Measurements from ENCODE around the gene POLR2J. TPM values are rescaled to one million over a fixed set of nuclear protein-coding genes. Genes with fewer than 3 reads are reported as not detected.
"Not testable (repeated sequence)": the region's sequence is repeated elsewhere in the genome, so short reads cannot be mapped to it uniquely, and the experiment has no call there.

The POLR2J gene
- polyA plus RNA-seq (ENCODE audit: insufficient read length in 3 of 3): 10 to 100 TPM; 29.9 to 39.7 (median 38.6) TPM
- long read RNA-seq, donor 1, transcript POLR2J-201 (4 exons, 932 nt): major isoform, 76 of 83 reads
- long read RNA-seq, donor 1, partial matches to known transcripts: 7 of 83 reads
- long read RNA-seq, donor 1, other reads (novel, unspliced or antisense): 0 of 83 reads
- long read RNA-seq, donor 2, transcript POLR2J-201 (4 exons, 932 nt): major isoform, 100 of 100 reads
- long read RNA-seq, donor 2, partial matches to known transcripts: 0 of 100 reads
- long read RNA-seq, donor 2, other reads (novel, unspliced or antisense): 0 of 100 reads
- long read RNA-seq, donor 3, transcript POLR2J-201 (4 exons, 932 nt): major isoform, 73 of 81 reads
- long read RNA-seq, donor 3, partial matches to known transcripts: 8 of 81 reads
- long read RNA-seq, donor 3, other reads (novel, unspliced or antisense): 0 of 81 reads
- long read RNA-seq, donor 4, transcript POLR2J-201 (4 exons, 932 nt): major isoform, 113 of 145 reads
- long read RNA-seq, donor 4, partial matches to known transcripts: 27 of 145 reads
- long read RNA-seq, donor 4, other reads (novel, unspliced or antisense): 5 of 145 reads
- long read RNA-seq, donor 5, transcript POLR2J-201 (4 exons, 932 nt): major isoform, 59 of 59 reads
- long read RNA-seq, donor 5, partial matches to known transcripts: 0 of 59 reads
- long read RNA-seq, donor 5, other reads (novel, unspliced or antisense): 0 of 59 reads
- long read RNA-seq, donor 6, transcript POLR2J-201 (4 exons, 932 nt): major isoform, 77 of 87 reads
- long read RNA-seq, donor 6, partial matches to known transcripts: 10 of 87 reads
- long read RNA-seq, donor 6, other reads (novel, unspliced or antisense): 0 of 87 reads
- long read RNA-seq, donor 7, transcript POLR2J-201 (4 exons, 932 nt): major isoform, 96 of 113 reads
- long read RNA-seq, donor 7, partial matches to known transcripts: 17 of 113 reads
- long read RNA-seq, donor 7, other reads (novel, unspliced or antisense): 0 of 113 reads
- long read RNA-seq, donor 8, transcript POLR2J-201 (4 exons, 932 nt): major isoform, 34 of 34 reads
- long read RNA-seq, donor 8, partial matches to known transcripts: 0 of 34 reads
- long read RNA-seq, donor 8, other reads (novel, unspliced or antisense): 0 of 34 reads
- long read RNA-seq, donor 9, transcript POLR2J-201 (4 exons, 932 nt): major isoform, 115 of 162 reads
- long read RNA-seq, donor 9, partial matches to known transcripts: 42 of 162 reads
- long read RNA-seq, donor 9, other reads (novel, unspliced or antisense): 5 of 162 reads
- long read RNA-seq, donor 10, transcript POLR2J-201 (4 exons, 932 nt): major isoform, 59 of 65 reads
- long read RNA-seq, donor 10, partial matches to known transcripts: 6 of 65 reads
- long read RNA-seq, donor 10, other reads (novel, unspliced or antisense): 0 of 65 reads
- long read RNA-seq, donor 11, transcript POLR2J-201 (4 exons, 932 nt): major isoform, 75 of 89 reads
- long read RNA-seq, donor 11, partial matches to known transcripts: 14 of 89 reads
- long read RNA-seq, donor 11, other reads (novel, unspliced or antisense): 0 of 89 reads
- long read RNA-seq, donor 12, transcript POLR2J-201 (4 exons, 932 nt): major isoform, 92 of 98 reads
- long read RNA-seq, donor 12, partial matches to known transcripts: 6 of 98 reads
- long read RNA-seq, donor 12, other reads (novel, unspliced or antisense): 0 of 98 reads
- long read RNA-seq, donor 13, transcript POLR2J-201 (4 exons, 932 nt): major isoform, 64 of 77 reads
- long read RNA-seq, donor 13, partial matches to known transcripts: 13 of 77 reads
- long read RNA-seq, donor 13, other reads (novel, unspliced or antisense): 0 of 77 reads
- long read RNA-seq, donor 14, transcript POLR2J-201 (4 exons, 932 nt): major isoform, 126 of 137 reads
- long read RNA-seq, donor 14, partial matches to known transcripts: 11 of 137 reads
- long read RNA-seq, donor 14, other reads (novel, unspliced or antisense): 0 of 137 reads
- long read RNA-seq, donor 15, transcript POLR2J-201 (4 exons, 932 nt): major isoform, 96 of 138 reads
- long read RNA-seq, donor 15, partial matches to known transcripts: 37 of 138 reads
- long read RNA-seq, donor 15, other reads (novel, unspliced or antisense): 5 of 138 reads
- long read RNA-seq, donor 16, transcript POLR2J-201 (4 exons, 932 nt): major isoform, 87 of 118 reads
- long read RNA-seq, donor 16, partial matches to known transcripts: 26 of 118 reads
- long read RNA-seq, donor 16, other reads (novel, unspliced or antisense): 5 of 118 reads

DNA sequence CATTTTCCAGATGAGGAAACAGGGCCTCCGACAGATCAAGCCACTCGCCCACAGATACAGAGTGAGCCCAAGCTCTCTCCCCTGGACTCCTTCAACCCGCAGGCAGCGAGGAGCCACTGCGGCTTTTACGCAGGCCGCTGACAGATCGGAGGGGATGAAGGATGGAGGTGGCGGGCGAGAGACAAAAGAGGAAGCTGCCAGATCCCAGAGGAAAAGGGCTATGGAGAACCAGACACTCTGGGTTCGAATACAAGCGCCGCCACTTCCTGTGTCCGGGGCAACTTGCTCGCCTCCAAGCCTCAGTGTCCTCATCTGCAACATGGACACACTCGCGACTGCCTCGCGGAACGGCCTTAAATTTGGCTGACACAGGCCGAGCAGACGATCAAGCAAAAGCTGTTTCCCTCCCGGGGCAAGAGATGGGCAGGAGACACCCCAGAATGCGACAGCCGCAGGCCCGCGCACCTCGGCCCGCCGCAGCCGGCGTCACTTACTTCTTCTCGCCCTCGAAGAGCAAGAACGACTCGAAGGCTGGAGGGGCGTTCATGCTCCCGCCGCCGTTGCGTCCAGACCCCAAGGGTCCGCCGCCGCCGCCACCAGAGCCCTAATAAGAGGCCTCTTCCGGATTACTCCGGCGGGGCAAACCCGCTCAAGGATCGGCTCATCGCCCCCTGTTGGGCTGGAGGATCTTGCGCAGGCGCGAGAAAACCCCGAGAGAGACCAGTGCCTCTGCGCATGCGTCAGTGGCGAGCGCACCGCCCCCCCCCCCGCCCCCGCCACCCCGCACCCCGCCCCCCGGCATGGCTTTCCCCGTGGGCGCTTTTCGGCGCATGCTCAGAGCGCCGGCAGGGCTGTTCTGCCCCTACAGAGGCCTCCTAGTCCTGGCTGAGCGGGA, at the start of gene POLR2J:
TSS of gene POLR2J (minus strand) at position 609 of the 895 bp plus-strand sequence. CDS start at position 547, 62 bp downstream.
- DNase-seq: peak; percentile 85

DNA sequence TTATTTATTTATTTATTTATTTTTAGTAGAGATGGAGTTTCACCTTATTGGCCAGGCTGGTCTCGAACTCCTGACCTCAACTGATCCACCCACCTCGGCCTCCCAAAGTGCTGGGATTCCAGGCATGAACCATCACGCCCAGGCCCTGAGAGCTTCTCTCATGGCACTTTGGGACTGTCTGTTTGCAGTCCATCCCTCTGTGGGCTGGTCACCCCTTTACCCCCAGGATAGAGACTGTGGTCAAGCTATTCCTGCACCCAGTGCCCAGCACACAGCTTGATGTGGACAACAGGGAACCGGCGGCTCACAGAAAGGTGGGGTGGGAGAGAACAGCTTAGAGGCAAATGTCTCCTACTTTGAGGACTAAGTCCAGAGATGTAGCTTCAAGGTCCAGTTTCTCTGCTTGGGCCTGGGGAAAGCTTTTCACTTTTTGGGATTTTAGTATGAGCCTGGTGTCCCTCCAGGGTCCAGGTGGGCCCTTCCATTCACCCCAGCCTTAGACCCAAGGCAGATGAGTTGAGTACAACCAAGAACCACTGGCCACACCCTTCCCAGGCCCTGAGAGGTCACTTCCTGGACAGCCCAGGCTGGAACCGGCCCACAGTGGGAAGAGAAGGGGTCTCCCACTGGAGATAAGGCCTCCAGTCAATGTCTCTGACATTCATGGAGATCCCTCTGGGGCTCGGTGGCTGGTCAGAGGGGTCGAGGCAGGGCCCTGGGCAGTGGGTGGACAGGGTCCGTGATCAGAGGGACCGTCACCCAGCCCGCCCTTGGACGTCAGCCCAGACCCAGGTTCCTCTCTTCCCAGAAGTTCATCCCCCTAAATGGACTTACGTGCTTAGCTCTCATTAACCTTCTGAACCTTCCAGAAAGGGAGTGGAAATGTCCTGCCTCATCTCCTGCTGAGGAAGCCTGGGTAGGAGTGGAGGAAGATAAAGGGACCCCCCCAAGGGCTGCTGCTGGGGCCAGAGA, 49.4 kb upstream of the POLR2J start:
- not testable (repeated sequence) for DNase-seq

DNA sequence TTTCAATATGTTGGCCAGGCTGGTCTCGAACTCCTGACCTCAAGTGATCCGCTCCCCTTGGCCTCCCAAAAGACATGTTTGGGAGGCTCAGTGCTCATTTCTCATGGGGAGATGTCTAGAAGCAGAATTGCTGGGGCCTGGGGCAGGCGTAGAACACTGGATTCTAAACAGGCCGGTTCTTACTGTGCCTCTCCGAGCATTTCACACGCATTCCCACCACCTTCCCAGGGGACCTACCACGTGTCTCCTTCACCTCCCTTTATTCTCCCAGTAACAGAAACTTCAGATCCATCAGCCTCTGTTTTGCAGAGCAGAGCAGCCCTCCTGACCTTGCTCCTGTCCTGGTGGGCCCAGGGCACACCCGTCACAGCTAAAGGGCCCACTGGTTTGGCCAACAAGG, 48.5 kb upstream of the POLR2J start:
- not testable (repeated sequence) for DNase-seq

DNA sequence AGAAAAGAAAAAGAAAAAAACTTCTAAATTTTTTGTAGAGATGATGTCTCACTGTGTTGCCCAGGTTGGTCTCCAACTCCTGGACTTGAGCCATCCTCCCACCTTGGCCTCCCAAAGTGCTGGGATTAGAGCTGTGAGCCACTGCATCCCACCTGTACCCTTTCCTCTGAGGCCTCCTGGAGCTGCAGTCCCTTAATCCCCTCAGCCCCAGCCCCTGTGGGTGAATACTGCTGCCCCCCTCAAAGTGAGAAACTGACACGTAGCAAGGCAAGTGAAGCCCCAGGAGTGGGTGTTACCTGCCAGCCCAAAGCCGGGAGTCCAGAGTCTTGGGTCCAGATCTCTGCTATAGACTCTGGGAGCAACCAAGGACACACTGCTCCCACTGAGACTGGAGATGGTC, 46.1 kb upstream of the POLR2J start:
- not testable (repeated sequence) for DNase-seq

DNA sequence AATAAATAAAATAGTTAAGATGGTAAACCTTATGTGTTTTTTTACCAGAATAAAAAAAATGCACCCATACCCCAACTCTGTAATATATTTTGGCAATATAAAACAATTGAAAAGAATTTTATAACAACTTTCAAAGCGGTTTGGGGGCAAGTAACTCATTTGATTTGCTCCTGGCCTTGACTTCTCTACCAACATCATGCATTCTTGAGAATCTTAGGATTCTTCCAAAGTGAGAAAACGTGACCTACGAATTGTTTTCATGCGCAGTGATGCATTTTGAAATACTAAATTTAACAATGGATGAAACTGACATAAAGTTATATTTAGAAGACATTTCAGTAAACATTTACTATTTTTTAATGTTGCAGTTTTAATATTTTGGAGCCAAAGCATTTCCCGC, 42.1 kb upstream of the POLR2J start:
- DNase-seq: not testable (repeated sequence)

DNA sequence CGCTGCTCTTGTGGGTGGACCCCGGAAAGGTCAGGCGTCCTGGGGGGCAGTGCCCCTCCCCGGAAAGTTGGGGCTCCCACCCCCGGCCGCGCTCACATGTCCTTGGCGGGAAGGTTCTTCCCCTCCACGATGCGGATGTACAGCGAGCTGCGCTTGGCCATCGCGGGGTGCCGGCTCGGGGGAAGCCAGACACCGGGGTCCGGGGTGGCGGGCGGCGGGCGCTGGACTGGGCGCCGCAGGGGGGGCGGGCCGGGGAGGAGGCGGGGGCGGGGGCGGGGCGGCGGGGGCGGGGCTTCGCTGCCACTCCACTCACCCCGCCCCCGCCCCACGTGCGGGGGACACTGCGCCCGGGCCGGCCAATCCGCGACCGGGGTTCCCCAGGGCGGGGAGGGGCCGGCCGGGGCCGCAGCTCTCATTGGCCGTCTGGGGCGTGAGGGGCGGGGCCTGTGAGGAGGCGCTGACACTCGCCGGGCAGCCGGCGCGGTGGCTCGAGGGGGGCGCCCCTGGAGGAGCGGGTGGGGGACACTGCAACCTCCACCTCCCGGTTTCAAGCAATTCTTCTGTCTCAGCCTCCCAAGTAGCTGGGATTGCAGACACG, 38.9 kb upstream of the POLR2J start, which contains the start of gene RASA4B:
TSS of gene RASA4B (minus strand) at position 228 of the 598 bp plus-strand sequence. CDS start at position 161, 67 bp downstream.
- not testable (repeated sequence) for DNase-seq

DNA sequence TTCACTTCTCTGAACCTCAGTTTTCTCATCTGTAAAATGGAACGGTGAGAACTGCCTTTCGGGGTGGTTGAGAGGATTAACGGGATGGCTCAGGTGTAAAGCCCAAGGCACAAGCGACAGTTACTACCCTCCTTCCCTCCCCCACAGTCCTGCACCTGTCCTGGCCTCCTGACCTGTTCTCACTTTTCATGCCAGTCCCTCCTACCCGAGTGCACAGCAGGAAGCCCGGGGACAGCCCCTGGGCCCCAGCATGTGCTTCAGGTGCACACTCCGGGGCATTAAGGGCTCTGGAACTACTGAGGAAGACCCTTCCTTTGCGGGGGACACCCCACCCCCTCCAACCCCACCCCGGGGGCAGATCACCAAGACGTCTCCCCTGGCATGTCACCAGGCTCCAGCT, 38.2 kb upstream of the POLR2J start:
- not testable (repeated sequence) for DNase-seq

DNA sequence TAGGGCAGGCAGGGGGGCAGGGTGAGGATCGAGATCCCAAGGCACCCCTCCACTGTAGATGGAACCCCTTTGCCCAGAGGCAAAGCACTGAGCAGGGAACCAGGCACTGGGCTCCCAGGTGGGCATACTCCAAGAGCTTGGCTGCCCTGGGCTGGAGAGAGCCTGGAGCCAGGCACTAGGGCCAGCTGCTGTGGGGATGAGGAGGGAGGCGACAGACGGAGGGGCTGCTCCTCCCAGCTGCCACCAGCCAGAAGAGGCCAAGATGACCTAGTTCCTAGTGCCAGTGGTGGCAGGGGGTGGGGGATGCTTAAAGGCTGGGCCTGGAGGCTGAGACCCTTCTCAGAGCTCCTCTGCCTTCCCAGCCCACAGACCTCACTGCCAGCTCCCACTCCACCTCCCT, 37.2 kb upstream of the POLR2J start:
- not testable (repeated sequence) for DNase-seq

DNA sequence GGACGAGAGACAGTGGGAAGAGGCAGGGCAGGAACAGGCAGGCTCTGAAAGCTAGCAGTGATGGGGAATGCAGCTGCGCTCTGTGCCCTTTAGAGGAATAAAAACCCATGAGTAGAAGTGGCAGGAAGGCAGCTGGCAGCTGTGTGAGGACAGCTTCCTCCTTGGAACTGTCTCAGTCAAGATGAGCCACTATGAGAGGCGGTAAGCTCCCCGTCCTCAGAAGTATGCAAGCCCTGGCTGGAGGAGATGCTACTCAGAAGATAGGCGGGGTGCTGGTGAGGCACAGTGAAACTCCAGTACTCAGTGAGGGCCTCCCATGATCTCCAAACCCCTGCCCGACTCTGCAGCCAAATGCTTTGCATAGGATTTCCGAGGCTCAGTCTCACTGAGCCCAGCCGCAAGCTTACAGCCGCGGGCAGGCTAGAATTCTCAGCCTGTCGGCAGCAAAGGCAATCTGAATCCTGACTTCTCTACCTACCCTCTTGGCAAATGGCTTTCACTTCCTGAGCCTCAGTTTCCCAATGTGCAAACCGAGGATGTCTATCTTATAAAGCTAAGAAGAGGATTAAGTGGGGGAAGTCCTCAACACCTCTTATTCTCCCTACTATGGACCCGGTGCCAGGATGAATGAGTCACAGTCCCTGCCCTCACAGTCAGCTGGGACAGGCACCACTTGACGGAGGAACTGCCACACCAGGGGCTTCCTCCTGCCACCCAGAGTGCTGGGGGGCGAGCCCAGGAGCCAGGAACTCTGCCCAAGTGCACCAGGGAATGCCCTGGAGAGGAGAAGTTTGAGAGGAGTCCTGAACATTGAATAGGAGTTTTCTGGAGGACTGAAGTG, 36.4 kb upstream of the POLR2J start:
- not testable (repeated sequence) for DNase-seq

DNA sequence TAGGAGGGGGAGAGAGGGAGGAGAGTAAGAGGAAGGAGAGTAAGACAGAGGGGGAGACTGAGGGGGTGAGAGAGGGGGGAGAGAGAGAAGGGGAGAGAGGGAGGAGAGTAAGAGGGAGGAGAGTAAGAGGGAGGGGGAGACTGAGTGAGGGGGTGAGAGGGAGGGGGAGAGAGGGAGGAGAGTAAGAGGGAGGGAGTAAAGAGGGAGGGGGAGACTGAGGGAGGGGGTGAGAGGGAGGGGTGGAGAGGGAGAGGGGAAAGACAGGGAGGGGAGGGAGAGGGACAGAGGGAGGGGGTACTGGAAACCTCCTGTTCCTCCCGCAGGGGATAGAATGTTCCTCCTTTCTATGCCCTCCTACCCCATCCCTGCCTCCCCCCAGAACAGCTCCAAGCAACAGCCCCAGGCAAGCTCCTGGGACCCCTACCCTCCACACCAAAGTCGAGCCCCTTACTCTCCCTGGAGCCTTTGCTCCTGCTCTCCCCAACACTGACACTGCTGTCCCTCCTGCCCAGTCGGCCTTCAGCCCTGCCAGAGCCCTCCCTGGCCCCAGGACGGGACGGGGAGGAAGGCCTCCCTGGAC, 34.0 kb upstream of the POLR2J start:
- DNase-seq: peak; percentile 93

DNA sequence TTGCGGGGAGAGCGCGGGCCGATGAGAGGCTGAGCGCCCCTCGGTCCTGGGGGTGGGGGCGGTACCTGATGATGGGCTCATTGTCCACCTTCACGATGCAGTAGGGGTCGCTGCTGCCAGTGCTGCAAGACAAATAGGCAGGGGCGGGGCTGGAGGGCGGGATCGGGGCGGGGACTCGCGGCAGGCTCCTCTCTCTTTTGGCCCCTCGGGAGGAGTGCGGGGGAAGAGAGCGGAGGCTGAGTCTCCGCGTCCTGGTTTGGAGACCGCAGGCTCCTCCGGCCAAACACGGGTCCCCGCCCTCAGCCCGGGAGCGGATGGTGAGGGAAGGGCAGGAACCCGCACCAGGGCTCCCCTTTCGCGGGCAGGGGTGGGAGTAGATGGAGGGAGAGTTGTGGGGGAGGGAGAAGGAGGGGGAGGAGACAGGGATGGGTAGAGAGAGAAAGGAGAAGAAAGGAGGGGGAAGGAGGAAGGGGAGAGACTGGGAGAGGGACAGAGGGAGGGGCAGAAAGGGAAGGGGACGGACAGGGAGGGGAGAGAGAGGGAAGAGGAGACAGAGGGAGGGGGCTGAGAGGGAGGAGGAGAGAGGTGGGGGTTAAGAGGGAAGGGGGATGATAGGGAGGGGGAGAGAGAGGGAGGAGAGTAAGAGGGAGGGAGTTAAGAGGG, 33.3 kb upstream of the POLR2J start:
- DNase-seq: not testable (repeated sequence)

DNA sequence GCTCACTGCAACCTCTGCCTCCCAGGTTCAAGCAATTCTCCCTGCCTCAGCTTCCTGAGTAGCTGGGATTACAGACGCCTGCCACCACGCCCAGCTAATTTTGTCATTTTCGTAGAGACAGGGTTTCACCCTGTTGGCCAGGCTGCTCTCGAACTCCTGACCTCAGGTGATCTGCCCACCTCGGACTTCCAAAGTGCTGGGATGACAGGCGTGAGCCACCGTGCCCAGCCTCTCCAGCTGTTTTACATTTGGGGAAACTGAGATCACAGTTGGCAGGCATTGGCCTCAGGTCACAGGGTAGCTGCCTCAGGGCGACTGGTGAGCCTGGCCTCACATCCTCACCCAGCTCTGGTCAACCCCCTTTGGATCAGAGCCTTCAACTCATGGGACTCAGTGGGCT, 31.9 kb upstream of the POLR2J start:
- DNase-seq: not testable (repeated sequence)

DNA sequence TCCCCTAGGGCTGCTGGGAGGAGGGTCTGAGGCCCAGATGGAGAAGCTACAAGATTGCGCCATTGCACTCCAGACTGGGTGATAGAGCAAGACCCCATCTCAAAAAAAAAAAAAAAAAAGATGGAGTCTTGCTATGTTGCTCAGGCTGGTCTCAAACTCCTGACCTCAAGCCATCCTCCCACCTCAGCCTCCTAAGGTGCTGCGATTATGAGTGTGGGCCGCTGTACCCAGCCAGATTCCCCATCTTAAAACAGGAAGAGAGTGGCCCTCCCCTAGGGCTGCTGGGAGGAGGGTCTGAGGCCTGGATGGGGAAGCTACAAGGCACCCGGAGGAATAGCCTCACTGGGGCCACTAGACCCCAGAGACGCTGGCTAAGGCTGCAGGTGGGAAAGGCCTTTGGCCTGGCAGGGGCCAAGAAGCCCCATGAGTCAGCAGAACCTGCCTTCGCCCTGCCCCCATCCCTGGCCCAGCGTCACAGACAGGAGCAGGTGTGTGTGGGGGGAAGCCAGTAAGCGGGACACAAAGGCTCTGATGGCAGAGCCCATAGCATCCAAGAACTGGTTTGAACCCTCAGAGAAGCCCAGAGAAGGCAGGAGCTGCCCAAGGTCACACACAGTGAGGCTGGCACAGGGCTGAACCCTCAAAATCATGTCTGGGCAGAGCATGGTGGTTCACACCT, 28.8 kb upstream of the POLR2J start:
- DNase-seq: not testable (repeated sequence)
